HL-60 (cell line): Measurements from ENCODE around the gene KLC4.

Experiments used
- CTCF ChIP-seq: IDR thresholded peaks from one replicate; pipeline ENCODE4 v1.5.1; 2011; ENCODE audit warnings: low read length, control low read depth, inconsistent platforms; ENCODE audit not compliant: insufficient read depth
- POLR2AphosphoS5 ChIP-seq: IDR thresholded peaks from 2 replicates; pipeline ENCODE4 v1.6.1; 2012; ENCODE audit warnings: low read depth
- REST ChIP-seq: IDR thresholded peaks from 2 replicates; pipeline ENCODE4 v1.6.1; 2012; ENCODE audit warnings: low read depth; ENCODE audit not compliant: insufficient replicate concordance

GRCh38 chr6:43097098-43097489, 37.7 kb downstream of the KLC4 start:
- TF ChIP-seq CTCF (no peak), REST (no peak), POLR2AphosphoS5 (no peak)
